DND-41 (cell line): ENCODE data around the gene LINGO1.

ENCODE experiments used
- EZH2 ChIP-seq: IDR thresholded peaks from 3 replicates; pipeline ENCODE4 v1.6.1; 2012; ENCODE audit warnings: borderline replicate concordance, low read depth, mild to moderate bottlenecking, moderate library complexity, low read length, inconsistent platforms; ENCODE audit not compliant: severe bottlenecking
- TF ChIP-seq, protein P1 (sequence below): IDR thresholded peaks from 2 replicates; pipeline ENCODE4 v1.5.1; 2012; ENCODE audit warnings: borderline replicate concordance, low read length, moderate library complexity, mild to moderate bottlenecking; ENCODE audit not compliant: poor library complexity, severe bottlenecking; ENCODE audit errors: extremely low read depth

DNA sequence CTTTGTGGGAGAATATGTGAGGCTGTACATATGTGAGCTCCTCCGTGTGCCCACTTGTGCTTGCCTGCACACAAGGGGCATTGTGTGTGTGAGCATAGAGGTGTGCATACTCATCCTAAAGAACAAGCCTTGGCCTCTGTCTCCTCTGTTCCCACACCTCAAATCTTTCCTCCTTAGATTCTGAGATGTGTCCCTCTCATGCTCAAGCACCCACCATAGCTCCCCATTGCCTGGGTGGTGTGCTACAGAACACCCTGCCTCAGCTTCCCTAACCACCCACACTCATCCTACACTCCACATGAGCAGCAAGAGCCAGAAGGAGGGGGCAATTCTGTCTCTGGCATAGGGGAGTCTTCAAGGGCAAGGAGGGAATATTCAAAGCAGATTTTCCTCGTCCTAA is 27.7 kb downstream of the LINGO1 start:
- TF ChIP-seq, protein P1, sequence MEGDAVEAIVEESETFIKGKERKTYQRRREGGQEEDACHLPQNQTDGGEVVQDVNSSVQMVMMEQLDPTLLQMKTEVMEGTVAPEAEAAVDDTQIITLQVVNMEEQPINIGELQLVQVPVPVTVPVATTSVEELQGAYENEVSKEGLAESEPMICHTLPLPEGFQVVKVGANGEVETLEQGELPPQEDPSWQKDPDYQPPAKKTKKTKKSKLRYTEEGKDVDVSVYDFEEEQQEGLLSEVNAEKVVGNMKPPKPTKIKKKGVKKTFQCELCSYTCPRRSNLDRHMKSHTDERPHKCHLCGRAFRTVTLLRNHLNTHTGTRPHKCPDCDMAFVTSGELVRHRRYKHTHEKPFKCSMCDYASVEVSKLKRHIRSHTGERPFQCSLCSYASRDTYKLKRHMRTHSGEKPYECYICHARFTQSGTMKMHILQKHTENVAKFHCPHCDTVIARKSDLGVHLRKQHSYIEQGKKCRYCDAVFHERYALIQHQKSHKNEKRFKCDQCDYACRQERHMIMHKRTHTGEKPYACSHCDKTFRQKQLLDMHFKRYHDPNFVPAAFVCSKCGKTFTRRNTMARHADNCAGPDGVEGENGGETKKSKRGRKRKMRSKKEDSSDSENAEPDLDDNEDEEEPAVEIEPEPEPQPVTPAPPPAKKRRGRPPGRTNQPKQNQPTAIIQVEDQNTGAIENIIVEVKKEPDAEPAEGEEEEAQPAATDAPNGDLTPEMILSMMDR, result no peak
- TF ChIP-seq EZH2, result no peak
